Psoas muscle (tissue), 8 donors: ENCODE measurements around the gene COASY. TPM values are rescaled to one million over a fixed set of nuclear protein-coding genes. Genes with fewer than 3 reads are reported as not detected.

Experiments
- ATAC-seq, 4 donors: fragments of 200-7000 bp; cut with Tn5 transposase; one replicate each; pipeline ENCODE4 v1.9.1; 2020; ENCODE audit warnings: moderate library complexity in 3 of 4, mild to moderate bottlenecking in 2 of 4
- DNase-seq, 2 donors: peaks; one replicate each; pipeline ENCODE4 v3.0.0-alpha.2; 2020
- H3K27ac ChIP-seq: fragments of 200-600 bp; one replicate; pipeline ENCODE4 v1.8.0; 2022
- H3K27me3 ChIP-seq, 3 donors: fragments of 200-600 bp in 1 of 3; one replicate each; pipeline versions ENCODE4 v1.6.1 to v1.8.0; 2013 to 2022; ENCODE audit warnings: low read length in 2 of 3, mild to moderate bottlenecking in 2 of 3, moderate library complexity in 1 of 3; ENCODE audit not compliant: insufficient read depth in 3 of 3
- H3K36me3 ChIP-seq, 2 donors: fragments of 200-600 bp in 1 of 2; one replicate each; pipeline versions ENCODE4 v1.6.1 to v1.8.0; 2013 to 2022; ENCODE audit warnings: low read depth in 1 of 2, mild to moderate bottlenecking in 1 of 2, moderate library complexity in 1 of 2; ENCODE audit not compliant: insufficient read depth in 1 of 2
- H3K4me1 ChIP-seq: fragments of 200-600 bp; one replicate; pipeline ENCODE4 v1.8.0; 2022
- H3K4me3 ChIP-seq: fragments of 200-600 bp; one replicate; pipeline ENCODE4 v1.8.0; 2022; ENCODE audit warnings: mild to moderate bottlenecking
- H3K9me3 ChIP-seq: fragments of 200-600 bp; one replicate; pipeline ENCODE4 v1.8.0; 2022
- CTCF ChIP-seq: fragments of 200-600 bp; IDR thresholded peaks from one replicate; pipeline ENCODE4 v1.8.0; 2022; ENCODE audit warnings: antibody characterized with exemption
- WGBS, 3 donors: extraction: QIAGEN DNeasy Blood & Tissue Kit; methylation state at CpG; one replicate each; pipeline versions ENCODE4 v1.1.6 to v1.1.7; 2013; 5-methylcytosine and 5-hydroxymethylcytosine counted together
- intact Hi-C, 2 donors: fragments of 100-400 bp; cut with DNase I; formaldehyde crosslinking; loops; one replicate each; pipeline versions ENCODE4 v1.11.0 to v1.14.2; 2022
- polyA plus RNA-seq, 3 donors: library from polyadenylated mRNA; stranded (reverse); fragments of 200-250 nt; gene quantifications; one replicate each; pipeline ENCODE4 v1.2.3, GENCODE V29; 2013
- total RNA-seq, 4 donors: library from RNA; stranded (reverse); fragmentation: NEBNext Ultra II Directional in 2 of 4; extraction: Animal tissue kit (Norgen Biotek cat#: 25700) in 2 of 4; gene quantifications; one replicate each; pipeline versions ENCODE4 v1.2.1 to v1.2.4, GENCODE V29; 2021 to 2023
- donor health status: healthy with polysubstance abuse.
- donor health status: DM: no; HTN: no; CAD: no; lungs with moderate emphysema.
- donor health status: Bipolar disorder and iron deficiency.
- donor health status: healthy.
- donor health status: DM: yes; HTN: yes; CAD: no.
- donor health status: DM: no; HTN: no; CAD: no.
- donor health status: DM: no; HTN: no; CAD: no.
- donor health status: DM: yes; HTN: yes; CAD: no.

Gene COASY
- total and polyA plus RNA-seq, 7 donors, result 31.6 to 141 (median 41.0) TPM

GRCh38 chr17:42521666-42522262 is 40.2 kb upstream of the COASY start:
- WGBS, 3 donors, result 38 to 45% (median 38%) methylated on average over 11 of the region's 11 CpGs
- no peak for TF ChIP-seq CTCF
- H3K27ac ChIP-seq, result peak overlapping the region; percentile 84
- ATAC-seq (no peak), DNase-seq (no peak)
- no peaks in the 10 kb centered on the region for H3K9me3 ChIP-seq
- H3K27me3 ChIP-seq, result no peaks in the 10 kb centered on the region
- H3K4me3 ChIP-seq, result no peak overlapping the region
- H3K36me3 ChIP-seq, result peaks cover 3 to 40% of the 10 kb centered on the region in 2 donors
- intact Hi-C loops, result loop anchor here in 1 of 2 donors (5.0 kb wide), 1 partner anchor 99 kb away; the partner anchor contains the start of gene CAVIN1
- H3K4me1 ChIP-seq, result peaks cover 74% of the 10 kb centered on the region

- H3K9me3 ChIP-seq, result no peaks in the 10 kb centered on the region
- WGBS, 3 donors, result 52 to 57% (median 56%) methylated on average over 9 of the region's 9 CpGs
- H3K27me3 ChIP-seq, result no peaks in the 10 kb centered on the region
- intact Hi-C loops, result loop anchor here in 1 of 2 donors (5.0 kb wide), 1 partner anchor 100 kb away; the partner anchor contains the start of gene CAVIN1
- H3K27ac ChIP-seq, result peak overlapping the region; percentile 84
- DNase-seq, result no peak
- ATAC-seq, result no peak
- H3K36me3 ChIP-seq, result peaks cover 3 to 35% of the 10 kb centered on the region in 2 donors
- no peak overlapping the region for H3K4me3 ChIP-seq
- TF ChIP-seq CTCF, result no peak
- peaks cover 72% of the 10 kb centered on the region for H3K4me1 ChIP-seq
These were observed 39.6 kb upstream of the COASY start for GRCh38 chr17:42522263-42522790.

GRCh38 chr17:42522798-42523278 is 39.1 kb upstream of the COASY start:
- DNase-seq (no peak), ATAC-seq (no peak)
- Histone ChIP-seq H3K9me3 (no peaks in the 10 kb centered on the region), H3K4me3 (no peak overlapping the region), H3K4me1 (peaks cover 68% of the 10 kb centered on the region), H3K27ac (peak overlapping the region; percentile 84), H3K36me3 (peaks cover 3 to 31% of the 10 kb centered on the region in 2 donors), H3K27me3 (no peaks in the 10 kb centered on the region)
- TF ChIP-seq CTCF, result no peak
- 77 to 86% (median 85%) methylated on average over 8 of the region's 8 CpGs for WGBS, 3 donors
- intact Hi-C loops, result loop anchor here in 1 of 2 donors (5.0 kb wide), 1 partner anchor 101 kb away; the partner anchor contains the start of gene CAVIN1

- intact Hi-C loops, result loop anchor here in 1 of 2 donors (5.0 kb wide), 1 partner anchor 203 kb away; no protein-coding TSS in a partner anchor
- no peaks in the 10 kb centered on the region for H3K27me3 ChIP-seq
- DNase-seq (no peak), ATAC-seq (no peak)
- H3K36me3 ChIP-seq, result peaks cover 3 to 31% of the 10 kb centered on the region in 2 donors
- no peak overlapping the region for H3K4me3 ChIP-seq
- H3K27ac ChIP-seq, result peak overlapping the region; percentile 84
- no peak for TF ChIP-seq CTCF
- H3K4me1 ChIP-seq, result peaks cover 48% of the 10 kb centered on the region
- H3K9me3 ChIP-seq, result no peaks in the 10 kb centered on the region
- WGBS, 3 donors, result 76 to 95% (median 78%) methylated on average over 2 of the region's 2 CpGs
These were observed 36.7 kb upstream of the COASY start for GRCh38 chr17:42525221-42525620.
